Breast epithelium (tissue), 4 donors: Measurements from ENCODE around the gene PSMD13. TPM values are rescaled to one million over a fixed set of nuclear protein-coding genes. Genes with fewer than 3 reads are reported as not detected.
"Not testable (repeated sequence)": the region's sequence is repeated elsewhere in the genome, so short reads cannot be mapped to it uniquely, and the experiment has no call there.

ENCODE experiments used
- DNase-seq, 2 donors: peaks; one replicate each; pipeline ENCODE4 v3.0.0-alpha.2; 2019; ENCODE audit warnings: low spot score in 2 of 2
- H3K27ac ChIP-seq, 2 donors: fragments of 200-600 bp; sonication (generic) in 1 of 2; one replicate each; pipeline ENCODE4 v1.5.1; 2016 to 2019; ENCODE audit warnings: mild to moderate bottlenecking in 1 of 2
- H3K27me3 ChIP-seq, 2 donors: fragments of 200-600 bp; sonication (generic) in 1 of 2; one replicate each; pipeline versions ENCODE4 v1.5.1 to v1.6.0; 2017 to 2019; ENCODE audit warnings: control low read depth in 1 of 2, mild to moderate bottlenecking in 1 of 2
- H3K36me3 ChIP-seq: fragments of 200-600 bp; one replicate; pipeline ENCODE4 v1.5.1; 2019
- H3K4me1 ChIP-seq, 2 donors: fragments of 200-600 bp; sonication (generic); one replicate each; pipeline ENCODE4 v1.5.1; 2016 to 2019; ENCODE audit warnings: control low read depth in 1 of 2
- H3K4me3 ChIP-seq, 3 donors: fragments of 200-600 bp; sonication (generic); 1 replicate in 2 of 3; 2 replicates in 1 of 3; pipeline ENCODE4 v1.5.1; 2016 to 2019; ENCODE audit warnings: mild to moderate bottlenecking in 3 of 3, moderate library complexity in 2 of 3
- H3K9me3 ChIP-seq, 2 donors: fragments of 200-600 bp; sonication (generic) in 1 of 2; one replicate each; pipeline ENCODE4 v1.5.1; 2016 to 2019; ENCODE audit warnings: control low read depth in 1 of 2
- POLR2A ChIP-seq: fragments of 450-650 bp; IDR thresholded peaks from one replicate; pipeline ENCODE4 v1.6.1; 2016; ENCODE audit warnings: antibody characterized with exemption, mild to moderate bottlenecking, moderate library complexity
- POLR2AphosphoS5 ChIP-seq, 3 donors: sonication (generic); formaldehyde crosslinking; IDR thresholded peaks; one replicate each; pipeline ENCODE4 v1.6.1; 2017; ENCODE audit warnings: antibody characterized with exemption in 3 of 3
- intact Hi-C: fragments of 100-400 bp; cut with DNase I; formaldehyde crosslinking; loops from one replicate; pipeline ENCODE4 v1.15.1; 2023; ENCODE audit warnings: low total_unique reads
- total RNA-seq, 3 donors: library from RNA; depleted of rRNA; stranded (reverse); fragments of >200 nt; gene quantifications; one replicate each; pipeline ENCODE4 v1.1.0, GENCODE V29; 2016
- TF ChIP-seq, protein P1 (sequence below), 3 donors: fragments of 450-650 bp; IDR thresholded peaks; one replicate each; pipeline ENCODE4 v1.5.1; 2016 to 2017; ENCODE audit warnings: antibody characterized with exemption in 3 of 3, mild to moderate bottlenecking in 3 of 3, moderate library complexity in 3 of 3

Gene PSMD13
- total RNA-seq, result 100 to 1,000 TPM in 2 of 3 donors, 10 to 100 TPM in 1; 96.0 to 114 (median 106) TPM

DNA sequence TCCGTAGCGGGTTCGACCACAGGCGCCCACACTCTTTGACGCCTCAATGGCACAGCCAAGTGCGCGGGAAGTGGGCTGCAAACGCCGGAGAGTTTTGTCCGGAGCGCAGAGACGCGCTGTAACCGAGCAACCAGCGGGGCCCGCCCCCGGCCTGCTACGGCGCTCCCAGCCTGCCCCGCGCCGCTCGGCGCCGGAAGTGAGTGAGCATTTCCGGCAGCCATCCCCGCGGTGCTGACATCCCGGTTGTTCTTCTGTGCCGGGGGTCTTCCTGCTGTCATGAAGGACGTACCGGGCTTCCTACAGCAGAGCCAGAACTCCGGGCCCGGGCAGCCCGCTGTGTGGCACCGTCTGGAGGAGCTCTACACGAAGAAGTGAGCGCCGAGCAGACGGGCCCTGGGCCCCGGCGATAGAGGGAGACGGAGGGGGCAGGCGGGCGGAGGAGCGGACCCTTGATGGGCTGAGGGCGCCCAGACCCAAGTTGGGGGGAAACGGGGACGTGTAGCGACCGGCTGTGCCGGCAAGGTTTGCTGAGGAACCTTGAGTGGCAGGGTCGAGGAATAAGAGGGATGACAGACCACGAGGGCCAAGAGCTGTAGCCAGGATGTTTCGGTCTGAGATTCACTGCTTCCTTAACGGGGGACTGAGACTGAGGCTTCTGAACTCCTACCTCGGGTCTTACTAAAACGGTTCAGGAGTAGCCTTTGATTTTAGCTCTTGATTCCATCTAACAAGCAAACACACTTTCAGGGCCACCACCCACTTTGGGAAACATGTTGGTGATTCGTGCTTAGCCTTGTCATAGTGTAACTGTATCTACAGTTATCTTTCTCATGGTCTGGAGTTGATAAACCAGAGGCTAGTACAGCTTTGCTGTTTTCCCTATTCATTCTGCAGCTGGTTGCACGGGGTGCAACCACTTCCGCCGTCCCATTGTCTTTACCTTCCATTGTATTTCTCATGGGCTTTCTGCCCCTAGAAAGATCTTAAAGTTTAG lies at the start of gene PSMD13:
TSS of gene PSMD13 (plus strand) at position 203 of the 994 bp plus-strand sequence. CDS start at position 277, 74 bp downstream.
- Histone ChIP-seq H3K4me3 (peak within 1 kb of the TSS; percentile 81 to 99 (median 98)), H3K27me3 (no peaks in the 10 kb centered on the region), H3K36me3 (no peaks in the 10 kb centered on the region), H3K27ac (peak within 1 kb of the TSS; percentile 96 to 98), H3K4me1 (peaks cover 3 to 16% of the 10 kb centered on the region in 2 donors), H3K9me3 (no peaks in the 10 kb centered on the region)
- TF ChIP-seq POLR2AphosphoS5 (IDR thresholded peaks at IDR 0.05), result peak; percentile 59 to 80 (median 78)
- TF ChIP-seq, protein P1, sequence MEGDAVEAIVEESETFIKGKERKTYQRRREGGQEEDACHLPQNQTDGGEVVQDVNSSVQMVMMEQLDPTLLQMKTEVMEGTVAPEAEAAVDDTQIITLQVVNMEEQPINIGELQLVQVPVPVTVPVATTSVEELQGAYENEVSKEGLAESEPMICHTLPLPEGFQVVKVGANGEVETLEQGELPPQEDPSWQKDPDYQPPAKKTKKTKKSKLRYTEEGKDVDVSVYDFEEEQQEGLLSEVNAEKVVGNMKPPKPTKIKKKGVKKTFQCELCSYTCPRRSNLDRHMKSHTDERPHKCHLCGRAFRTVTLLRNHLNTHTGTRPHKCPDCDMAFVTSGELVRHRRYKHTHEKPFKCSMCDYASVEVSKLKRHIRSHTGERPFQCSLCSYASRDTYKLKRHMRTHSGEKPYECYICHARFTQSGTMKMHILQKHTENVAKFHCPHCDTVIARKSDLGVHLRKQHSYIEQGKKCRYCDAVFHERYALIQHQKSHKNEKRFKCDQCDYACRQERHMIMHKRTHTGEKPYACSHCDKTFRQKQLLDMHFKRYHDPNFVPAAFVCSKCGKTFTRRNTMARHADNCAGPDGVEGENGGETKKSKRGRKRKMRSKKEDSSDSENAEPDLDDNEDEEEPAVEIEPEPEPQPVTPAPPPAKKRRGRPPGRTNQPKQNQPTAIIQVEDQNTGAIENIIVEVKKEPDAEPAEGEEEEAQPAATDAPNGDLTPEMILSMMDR (IDR thresholded peaks at IDR 0.05), result peak in 1 of 3 donors; percentile 19
- TF ChIP-seq POLR2A, result peak; percentile 53
- intact Hi-C loops, result no loop called here
- DNase-seq, result peak; percentile 70 to 84

DNA sequence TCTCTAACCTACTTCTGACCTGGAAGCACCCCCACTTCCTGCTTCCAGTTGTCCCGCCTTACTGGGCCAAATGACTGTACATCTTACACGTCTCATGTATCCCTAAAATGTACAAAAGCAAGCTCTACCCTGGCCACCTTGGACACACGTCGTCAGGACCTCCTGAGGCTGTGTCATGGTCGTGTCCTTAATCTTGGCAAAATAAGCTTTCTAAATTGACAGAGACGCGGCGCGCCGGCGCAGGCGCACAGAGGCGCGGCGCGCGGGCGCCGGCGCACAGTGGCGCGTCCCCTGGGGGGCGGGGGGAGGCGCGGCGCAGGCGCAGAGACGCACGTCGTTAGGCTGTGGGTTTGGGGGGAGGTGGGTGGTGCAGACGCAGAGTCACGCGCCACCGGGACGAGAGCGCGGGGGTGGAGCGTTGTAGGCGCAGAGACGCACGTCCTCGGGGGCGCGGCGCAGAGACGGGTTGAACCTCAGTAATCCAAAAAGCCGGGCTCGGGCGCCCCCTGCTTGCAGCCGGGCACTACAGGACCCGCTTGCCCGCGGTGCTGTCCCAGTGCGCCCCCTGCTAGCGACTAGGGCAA lies 47.5 kb upstream of the PSMD13 start:
- H3K36me3 ChIP-seq, H3K9me3 ChIP-seq, H3K27ac ChIP-seq, H3K4me1 ChIP-seq, H3K27me3 ChIP-seq, DNase-seq, H3K4me3 ChIP-seq, intact Hi-C loops: not testable (repeated sequence)

DNA sequence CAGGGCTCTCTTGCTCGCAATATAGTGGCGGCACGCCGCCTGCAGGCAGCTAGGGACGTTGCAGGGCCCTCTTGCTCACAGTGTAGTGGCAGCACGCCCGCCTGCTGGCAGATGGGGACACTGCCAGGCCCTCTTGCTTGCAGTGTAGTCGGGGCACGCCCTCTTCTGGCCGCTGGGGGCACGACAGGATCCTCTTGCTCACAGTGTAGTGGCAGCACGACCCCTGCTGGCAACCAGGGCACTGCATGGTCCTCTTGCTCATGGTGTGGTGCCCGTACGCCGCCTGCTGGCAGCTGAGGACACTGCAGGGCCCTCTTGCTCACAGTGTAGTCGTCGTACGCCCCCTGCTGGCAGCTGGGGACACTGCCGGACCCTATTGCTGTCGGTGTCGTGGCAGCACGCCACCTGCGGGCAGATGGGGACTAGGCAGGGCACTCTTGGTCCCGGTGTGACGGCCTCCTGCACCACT lies 46.9 kb upstream of the PSMD13 start:
- peak in 1 of 2 donors; percentile 60 for DNase-seq
- H3K27me3 ChIP-seq, H3K27ac ChIP-seq, H3K36me3 ChIP-seq, intact Hi-C loops, H3K4me1 ChIP-seq, H3K9me3 ChIP-seq, H3K4me3 ChIP-seq: not testable (repeated sequence)

DNA sequence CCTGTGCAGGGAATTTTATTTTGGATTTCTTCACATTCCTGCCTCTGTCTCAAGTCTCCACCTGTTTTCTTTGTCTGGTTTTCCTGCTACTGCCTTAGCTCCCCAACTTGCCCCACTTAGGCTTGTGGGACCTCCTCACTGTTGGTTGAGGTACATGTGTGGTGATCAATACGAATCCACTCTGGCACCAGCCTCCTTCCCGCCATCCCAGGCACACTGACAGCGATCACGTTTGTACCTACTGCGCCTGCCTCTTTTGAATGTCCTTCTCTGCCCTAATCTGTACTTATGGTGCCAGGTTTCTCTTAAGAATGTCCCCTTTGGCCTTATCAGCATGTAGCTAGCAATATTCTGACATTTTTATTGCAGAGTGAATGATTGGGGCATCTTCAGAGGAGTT lies 46.2 kb upstream of the PSMD13 start:
- H3K9me3 ChIP-seq, H3K27me3 ChIP-seq, intact Hi-C loops, H3K4me3 ChIP-seq, H3K36me3 ChIP-seq, H3K4me1 ChIP-seq, H3K27ac ChIP-seq, DNase-seq: not testable (repeated sequence)

DNA sequence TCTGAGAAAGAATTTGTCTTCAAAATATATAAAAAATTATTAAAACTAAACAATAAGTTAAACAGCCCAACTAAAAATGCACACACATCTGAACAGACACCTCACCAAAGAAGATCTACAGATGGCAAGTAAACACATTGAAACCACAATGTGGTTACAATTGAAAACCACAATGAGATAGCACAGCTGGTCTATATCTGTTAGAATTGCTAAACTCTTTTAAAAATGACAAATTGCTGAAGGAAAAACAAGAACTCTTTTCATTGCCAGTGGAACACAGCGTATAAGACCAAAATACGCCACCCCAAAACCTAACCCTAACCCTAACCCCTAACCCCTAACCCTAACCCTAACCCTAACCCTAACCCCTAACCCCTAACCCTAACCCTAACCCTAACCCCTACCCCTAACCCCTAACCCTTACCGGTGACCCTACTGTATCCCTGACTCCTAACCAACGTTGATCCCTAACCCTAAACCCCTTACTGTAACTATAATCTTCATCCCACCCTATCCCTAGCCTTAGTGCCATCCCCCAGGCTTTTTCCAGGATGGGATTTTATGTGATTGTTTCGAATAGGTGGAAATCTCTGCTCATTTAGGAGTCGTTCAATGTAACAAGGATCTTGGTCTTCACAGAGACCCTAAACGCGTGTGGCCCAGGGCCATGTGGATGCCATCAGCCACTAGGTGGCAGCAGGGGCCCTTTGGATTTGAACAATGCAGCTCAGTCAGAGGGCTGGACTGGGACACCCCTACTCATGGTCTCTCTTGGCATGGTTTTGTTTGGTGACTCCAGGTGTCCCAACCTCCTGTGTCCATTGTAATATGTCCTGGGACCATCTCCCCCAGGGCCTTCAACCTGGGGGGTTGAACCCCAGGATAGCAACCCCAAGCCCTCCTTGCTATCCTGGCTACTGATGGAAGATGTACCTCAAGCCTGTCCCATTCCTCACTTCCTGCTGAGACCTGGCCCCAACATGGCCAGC lies 45.0 kb upstream of the PSMD13 start:
- TF ChIP-seq, protein P1 (IDR thresholded peaks at IDR 0.05), result peak in 1 of 3 donors; percentile 42
- H3K36me3 ChIP-seq, H3K9me3 ChIP-seq, H3K27me3 ChIP-seq, H3K4me3 ChIP-seq, H3K4me1 ChIP-seq, H3K27ac ChIP-seq, intact Hi-C loops: not testable (repeated sequence)
- peak in 1 of 2 donors; percentile 44 for DNase-seq

DNA sequence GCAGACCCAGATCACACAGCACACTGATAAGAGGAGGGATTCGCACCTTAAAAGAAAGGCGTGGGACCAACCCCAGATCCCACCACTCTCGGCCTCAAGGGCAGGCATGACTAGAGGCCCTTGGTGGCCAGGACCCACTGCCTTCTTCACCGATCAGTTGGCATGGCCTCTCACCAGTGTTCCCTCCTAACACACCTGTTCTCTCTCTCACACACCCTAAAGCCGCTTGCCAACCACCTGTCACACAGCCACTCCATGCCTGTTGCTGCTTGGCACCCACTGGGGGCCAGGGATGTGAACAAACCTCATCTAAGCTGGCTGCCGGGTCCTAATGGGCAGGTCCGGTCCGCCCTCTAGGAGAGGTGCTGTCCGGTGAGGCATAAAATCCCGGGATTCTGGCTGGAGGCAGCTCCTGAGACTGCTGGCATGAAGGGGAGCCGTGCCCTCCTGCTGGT lies 44.1 kb upstream of the PSMD13 start, which contains the start of gene SCGB1C1:
TSS of gene SCGB1C1 (plus strand) at position 405 of the 455 bp plus-strand sequence. CDS start at position 427, 22 bp downstream.
- H3K4me3 ChIP-seq, DNase-seq, H3K9me3 ChIP-seq, H3K27ac ChIP-seq, intact Hi-C loops, H3K4me1 ChIP-seq, H3K36me3 ChIP-seq, H3K27me3 ChIP-seq: not testable (repeated sequence)

DNA sequence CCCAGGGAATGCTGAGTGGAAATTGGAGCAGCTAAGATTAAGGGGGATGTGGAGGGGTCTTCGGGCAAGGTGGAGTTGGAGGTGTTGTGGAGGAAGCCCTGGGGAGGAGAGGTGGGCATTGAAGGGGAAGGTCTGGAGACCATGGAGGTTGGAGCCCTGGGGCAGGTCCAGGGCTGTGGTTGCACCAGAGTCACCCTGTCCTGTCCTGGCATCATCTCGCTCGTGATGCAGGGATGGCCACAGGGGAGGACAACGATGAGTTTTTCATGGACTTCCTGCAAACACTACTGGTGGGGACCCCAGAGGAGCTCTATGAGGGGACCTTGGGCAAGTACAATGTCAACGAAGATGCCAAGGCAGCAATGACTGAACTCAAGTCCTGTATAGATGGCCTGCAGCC lies 43.3 kb upstream of the PSMD13 start:
- H3K9me3 ChIP-seq, H3K36me3 ChIP-seq, H3K27me3 ChIP-seq, H3K4me3 ChIP-seq, intact Hi-C loops, H3K4me1 ChIP-seq, H3K27ac ChIP-seq: not testable (repeated sequence)
- DNase-seq, result peak in 1 of 2 donors; percentile 15
